GM23338 (cell line): ENCODE measurements around the gene MST1.

ENCODE experiments used
- CREB1 ChIP-seq: fragments of 250-450 bp; sonication (Bioruptor Pico); IDR thresholded peaks from 2 replicates; pipeline ENCODE4 v1.5.0; 2020; ENCODE audit warnings: low read depth, mild to moderate bottlenecking, moderate library complexity
- CTCF ChIP-seq, 2 experiments: fragments of 200-600 bp in 1 of 2; sonication (generic) in 1 of 2; conservative IDR thresholded peaks; 2 replicates each; pipeline versions ENCODE4 v1.5.1 to v1.6.1; 2016 to 2017; ENCODE audit warnings: antibody characterized with exemption in 2 of 2, low read depth in 2 of 2, mild to moderate bottlenecking in 2 of 2, moderate library complexity in 1 of 2
- EZH2 ChIP-seq: fragments of 200-600 bp; sonication (generic); IDR thresholded peaks from one replicate; pipeline ENCODE4 v1.8.0; 2017; ENCODE audit warnings: antibody characterized with exemption, mild to moderate bottlenecking, low read depth; ENCODE audit not compliant: unreplicated experiment
- EZH2phosphoT487 ChIP-seq: fragments of 200-600 bp; sonication (generic); IDR thresholded peaks from one replicate; pipeline ENCODE4 v1.8.1; 2018; ENCODE audit warnings: antibody characterized with exemption; ENCODE audit not compliant: unreplicated experiment
- POLR2AphosphoS5 ChIP-seq: IDR thresholded peaks from 2 replicates; pipeline ENCODE4 v1.6.1; 2016; ENCODE audit warnings: antibody characterized with exemption, low read depth
- REST ChIP-seq: IDR thresholded peaks from one replicate; pipeline ENCODE4 v1.6.1; 2018; ENCODE audit warnings: antibody characterized with exemption; ENCODE audit not compliant: unreplicated experiment
- STAT1 ChIP-seq: IDR thresholded peaks from one replicate; pipeline ENCODE4 v1.6.1; 2016; ENCODE audit warnings: antibody characterized with exemption; ENCODE audit not compliant: unreplicated experiment
- ZNF331 ChIP-seq: fragments of 250-450 bp; sonication (Bioruptor Pico); IDR thresholded peaks from 2 replicates; pipeline ENCODE4 v1.5.0; 2020; ENCODE audit warnings: low read depth, mild to moderate bottlenecking, moderate library complexity

- TF ChIP-seq CTCF (conservative IDR thresholded peaks at IDR 0.05; ENCODE audit: low read depth in 2 of 2) (no peak), EZH2 (no peak), POLR2AphosphoS5 (no peak), REST (no peak), EZH2phosphoT487 (no peak), CREB1 (CRISPR knock-in tag) (no peak), ZNF331 (no peak), STAT1 (no peak)
Measured at GRCh38 chr3:49723296-49723627, 34.0 kb upstream of the MST1 start.
